GM19238 (cell line): ENCODE data around the gene BAK1.
"Not testable (repeated sequence)": the region's sequence is repeated elsewhere in the genome, so short reads cannot be mapped to it uniquely, and the experiment has no call there.

Experiments
- DNase-seq: peaks from one replicate; pipeline ENCODE4 v3.0.0; 2011; ENCODE audit warnings: low spot score; ENCODE audit not compliant: insufficient read length

BAK1 gene

GRCh38 chr6:33609019-33609418 is 28.9 kb upstream of the BAK1 start:
- no peak for DNase-seq

- no peak for DNase-seq
These were observed 27.7 kb upstream of the BAK1 start for GRCh38 chr6:33607784-33608161.

DNA sequence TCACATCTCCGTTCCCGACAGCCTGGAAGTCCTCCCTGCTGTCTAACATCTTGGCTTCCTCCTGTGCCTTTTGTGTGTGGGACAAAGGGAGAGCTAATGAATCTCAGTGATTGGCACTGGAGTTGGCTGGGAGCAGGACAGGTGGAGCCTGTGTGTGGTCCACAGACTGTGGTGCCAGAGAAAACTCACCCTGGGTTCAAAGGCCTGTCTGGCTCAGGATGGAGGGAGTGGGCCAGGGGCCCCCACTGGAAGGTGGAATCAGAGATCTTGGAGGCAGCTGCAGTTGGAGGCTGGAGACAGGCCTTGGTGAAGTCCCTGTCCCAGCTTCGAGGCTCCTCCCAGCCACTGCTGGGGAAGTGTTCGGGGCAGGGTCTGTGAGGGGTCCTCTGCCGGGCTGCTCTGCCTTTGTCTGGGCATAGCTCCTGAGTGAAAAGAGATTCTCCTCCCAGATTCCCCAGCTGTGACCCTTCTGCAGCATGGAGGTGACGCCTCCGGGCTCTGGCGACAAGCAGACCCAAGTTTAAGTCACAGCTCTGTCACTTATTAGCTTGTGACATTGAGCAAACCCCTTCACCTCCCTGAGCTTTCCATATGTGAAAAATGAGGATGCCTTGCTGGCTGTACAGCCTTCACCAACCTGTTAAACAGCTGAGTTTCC is 27.2 kb upstream of the BAK1 start:
- no peak for DNase-seq

- DNase-seq: no peak
These were observed 26.6 kb upstream of the BAK1 start for GRCh38 chr6:33606642-33607041.

DNA sequence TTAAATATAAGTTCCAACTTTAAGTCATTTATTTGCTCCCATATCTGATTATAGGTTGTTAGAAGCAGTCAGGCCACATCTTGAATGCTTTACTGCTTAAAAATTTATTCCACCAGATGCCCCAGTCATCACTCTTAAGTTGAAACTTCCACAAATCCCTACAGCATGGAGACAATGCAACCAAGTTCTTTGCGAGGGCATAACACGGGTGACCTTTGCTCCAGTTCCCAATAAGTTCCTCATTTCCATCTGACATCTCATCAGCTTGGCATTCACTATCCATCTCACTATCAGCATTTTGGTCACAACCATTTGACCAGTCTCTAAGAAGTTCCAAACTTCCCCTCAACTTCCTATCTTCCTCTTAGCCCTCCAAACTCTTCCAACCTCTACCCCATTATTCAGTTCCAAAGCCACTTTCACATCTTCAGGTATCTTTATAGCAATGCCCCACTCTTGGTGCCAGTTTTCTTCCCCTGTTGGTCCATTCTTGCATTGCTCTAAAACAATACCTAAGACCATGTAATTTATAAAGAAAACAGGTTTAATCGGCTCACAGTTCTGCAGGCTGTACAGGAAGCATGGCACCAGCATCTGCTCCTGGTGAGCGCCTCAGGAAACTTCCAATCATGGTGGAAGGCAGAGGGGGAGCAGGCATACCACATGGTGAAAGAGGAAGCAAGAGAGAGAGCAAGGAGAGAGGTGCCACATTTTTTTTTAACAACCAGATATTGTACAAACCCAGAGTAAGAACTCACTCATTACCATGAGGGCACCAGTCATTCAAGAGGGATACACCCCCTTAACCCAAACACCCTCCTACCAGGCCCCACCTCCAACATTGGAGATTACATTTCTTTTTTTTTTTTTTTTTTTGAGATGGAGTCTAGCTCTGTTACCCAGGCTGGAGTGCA is 25.1 kb upstream of the BAK1 start:
- DNase-seq: no peak

- no peak for DNase-seq
These were observed 22.1 kb upstream of the BAK1 start for GRCh38 chr6:33602180-33602579.

GRCh38 chr6:33600761-33601160 is 20.7 kb upstream of the BAK1 start:
- no peak for DNase-seq

DNA sequence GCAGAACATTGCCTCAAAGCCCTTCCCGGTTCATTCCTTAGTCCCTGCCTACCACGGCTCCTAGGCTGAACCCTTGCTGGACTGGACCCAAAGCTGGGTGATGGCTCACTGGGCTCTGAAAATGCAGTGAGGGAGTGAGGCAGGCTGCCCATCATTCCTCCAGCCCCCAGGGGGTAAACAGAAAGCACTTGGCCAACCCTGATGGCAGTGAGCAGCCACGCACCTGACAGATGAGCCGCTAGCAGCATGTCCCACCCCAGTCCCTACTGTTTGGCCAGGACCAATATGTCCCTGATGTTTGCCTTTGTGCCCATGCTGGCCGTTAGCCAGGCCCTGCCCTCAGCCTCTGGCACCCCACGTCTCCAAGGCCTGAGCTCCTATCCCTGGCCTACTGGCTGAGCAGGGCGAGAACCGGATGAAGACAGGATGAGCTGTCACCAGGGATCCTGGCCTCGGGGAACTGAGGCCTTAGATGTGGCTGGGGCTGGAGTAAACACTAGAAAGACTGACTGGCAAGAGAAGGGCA is 19.4 kb upstream of the BAK1 start:
- DNase-seq: no peak

DNA sequence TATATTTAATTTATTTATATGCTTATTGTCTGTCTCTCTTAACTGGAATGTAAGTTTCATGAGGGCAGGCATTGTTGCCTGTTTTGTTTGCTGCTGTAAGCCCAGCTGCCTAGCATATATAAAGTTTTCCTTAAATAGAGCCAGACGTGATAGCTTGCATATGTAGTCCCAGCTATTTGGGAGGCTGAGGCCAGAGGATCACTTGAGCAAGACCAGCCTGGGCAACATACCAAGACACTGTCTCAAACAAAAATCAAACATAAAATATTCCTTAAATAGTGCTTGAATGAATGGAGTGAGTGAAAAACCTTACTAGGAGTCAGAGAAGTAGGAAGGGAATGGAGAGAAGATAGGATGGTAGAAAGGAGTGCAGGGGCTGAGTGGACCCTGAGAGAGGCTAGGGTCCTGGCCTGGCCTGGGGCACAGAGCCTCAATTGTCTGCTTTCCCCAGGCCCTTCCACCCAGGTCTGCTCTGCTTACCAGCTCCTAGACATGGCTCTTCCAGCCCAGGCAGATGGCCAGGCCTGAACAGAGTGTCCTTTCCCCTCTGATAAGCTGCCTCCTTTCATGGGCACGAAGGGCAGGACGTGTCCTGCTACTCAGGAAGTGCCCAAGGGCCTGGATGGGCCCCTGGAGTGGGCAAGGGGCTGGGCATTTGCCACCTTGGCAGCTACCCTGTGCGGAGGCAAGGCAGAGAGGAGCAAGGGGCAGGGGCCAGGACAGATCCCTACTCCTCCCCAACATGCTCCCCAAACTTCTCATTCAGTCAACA is 17.7 kb upstream of the BAK1 start:
- no peak for DNase-seq

DNA sequence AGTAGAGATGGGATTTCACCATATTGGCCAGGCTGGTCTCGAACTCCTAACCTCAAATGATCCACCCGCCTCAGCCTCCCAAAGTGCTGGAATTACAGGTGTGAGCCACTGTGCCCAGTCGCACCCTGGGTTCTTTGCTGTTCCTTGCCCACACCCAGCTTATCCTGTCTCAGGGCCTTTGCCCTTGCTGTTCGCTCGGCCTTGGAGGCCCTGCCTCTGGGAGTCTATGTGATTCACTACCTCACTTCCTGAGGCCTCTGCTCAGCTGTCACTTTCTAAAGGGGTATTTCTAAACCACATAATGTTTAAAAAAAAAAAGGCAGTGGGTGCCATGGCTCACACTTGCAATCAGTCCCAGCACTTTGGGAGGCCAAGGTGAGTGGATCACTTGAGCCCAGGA is 16.8 kb upstream of the BAK1 start:
- not testable (repeated sequence) for DNase-seq

DNA sequence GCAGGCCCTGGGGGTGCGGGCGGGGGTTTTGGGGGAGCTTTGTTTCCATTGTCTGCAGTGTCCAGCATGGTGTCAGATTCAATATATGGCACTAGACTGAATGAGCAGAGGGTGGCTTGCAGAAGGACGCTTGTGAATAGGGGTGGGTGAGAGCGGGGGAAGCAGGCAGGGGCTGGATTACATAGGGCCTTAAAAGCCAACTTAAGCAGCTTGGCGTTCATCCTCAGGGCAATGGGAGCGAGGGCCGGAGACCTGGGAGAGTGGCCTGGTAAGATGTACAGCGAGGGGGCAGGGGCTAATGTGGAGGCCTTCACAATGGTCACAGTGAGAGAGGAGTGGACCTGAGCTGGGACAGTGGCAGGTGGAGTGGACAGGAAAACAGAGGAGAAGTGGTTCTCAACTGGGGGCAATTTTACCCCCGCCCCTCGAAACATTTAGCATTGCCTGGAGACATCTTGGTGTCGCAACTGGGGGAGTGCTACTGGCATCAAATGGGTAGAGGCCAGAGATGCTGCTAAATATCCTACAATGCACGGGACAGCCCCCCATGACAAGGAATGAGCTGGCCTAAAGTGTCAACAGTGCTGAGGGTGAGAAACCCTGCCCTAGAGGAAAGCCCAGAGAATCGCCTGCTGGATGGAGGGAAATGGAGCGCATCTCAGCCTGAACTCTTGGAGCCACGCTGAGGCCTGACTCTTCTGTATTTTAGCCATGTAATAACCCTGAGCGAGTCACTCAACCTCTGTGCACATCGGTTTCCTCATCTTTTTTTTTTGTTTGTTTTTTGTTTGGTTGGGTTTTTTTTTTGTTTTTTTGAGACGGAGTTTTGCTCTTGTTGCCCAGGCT is 15.1 kb upstream of the BAK1 start:
- no peak for DNase-seq

GRCh38 chr6:33593414-33593727 is 13.3 kb upstream of the BAK1 start:
- DNase-seq: no peak

DNA sequence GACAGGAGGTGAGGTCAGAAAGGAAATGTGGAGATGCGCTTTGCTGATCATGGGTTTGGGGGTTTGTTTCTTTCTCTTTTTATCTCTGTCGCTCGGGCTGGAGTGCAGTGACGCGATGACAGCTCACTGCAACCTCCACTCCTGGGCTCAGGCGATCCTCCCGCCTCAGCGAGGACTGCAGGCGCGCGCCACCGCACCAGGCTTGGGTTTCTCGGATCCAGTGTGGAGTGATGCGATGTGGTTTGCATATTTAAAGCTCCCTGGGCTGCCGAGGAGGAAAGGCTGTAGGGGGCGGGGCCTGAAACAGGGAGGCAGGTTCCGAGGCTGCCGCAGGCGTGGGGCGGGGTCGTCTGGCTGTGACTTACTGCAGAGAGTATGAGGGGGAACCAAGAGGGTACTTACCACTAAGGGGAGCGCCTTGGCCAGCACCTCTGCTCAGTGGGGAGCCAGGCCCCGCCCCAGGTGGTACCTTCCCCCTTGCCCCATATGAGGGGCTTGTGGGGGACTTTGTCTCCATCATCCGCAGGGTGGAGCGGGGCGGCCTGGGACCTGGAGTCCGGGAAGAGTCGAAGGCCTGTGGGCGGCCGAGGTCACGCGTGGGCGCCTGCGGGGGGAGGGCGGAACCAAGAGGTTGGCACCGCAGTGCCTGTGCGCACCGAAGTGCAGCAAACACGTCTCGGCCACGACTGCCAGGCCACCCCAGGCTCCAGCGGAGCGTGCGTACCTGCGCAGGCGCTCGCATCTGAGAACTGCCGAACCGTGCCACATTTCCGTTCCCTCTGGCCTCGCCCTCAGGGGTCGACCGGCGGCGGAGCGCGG is 12.7 kb upstream of the BAK1 start:
- peak; percentile 72 for DNase-seq

DNA sequence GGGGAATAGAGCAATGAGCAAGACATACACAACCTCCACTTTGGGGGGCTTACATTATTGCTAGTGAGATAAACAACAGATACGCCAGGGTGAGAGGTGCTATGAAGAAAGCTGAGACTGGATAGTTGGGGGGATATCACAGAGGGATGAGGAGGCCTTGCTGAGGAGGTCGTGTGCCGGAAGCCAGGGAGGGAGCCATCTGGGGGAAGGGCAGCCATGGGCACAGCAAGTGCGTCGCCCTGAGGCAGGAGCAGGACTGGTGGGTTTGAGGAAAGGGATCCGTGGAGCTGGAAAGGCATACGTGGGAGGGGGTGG is 12.2 kb upstream of the BAK1 start:
- no peak for DNase-seq

DNA sequence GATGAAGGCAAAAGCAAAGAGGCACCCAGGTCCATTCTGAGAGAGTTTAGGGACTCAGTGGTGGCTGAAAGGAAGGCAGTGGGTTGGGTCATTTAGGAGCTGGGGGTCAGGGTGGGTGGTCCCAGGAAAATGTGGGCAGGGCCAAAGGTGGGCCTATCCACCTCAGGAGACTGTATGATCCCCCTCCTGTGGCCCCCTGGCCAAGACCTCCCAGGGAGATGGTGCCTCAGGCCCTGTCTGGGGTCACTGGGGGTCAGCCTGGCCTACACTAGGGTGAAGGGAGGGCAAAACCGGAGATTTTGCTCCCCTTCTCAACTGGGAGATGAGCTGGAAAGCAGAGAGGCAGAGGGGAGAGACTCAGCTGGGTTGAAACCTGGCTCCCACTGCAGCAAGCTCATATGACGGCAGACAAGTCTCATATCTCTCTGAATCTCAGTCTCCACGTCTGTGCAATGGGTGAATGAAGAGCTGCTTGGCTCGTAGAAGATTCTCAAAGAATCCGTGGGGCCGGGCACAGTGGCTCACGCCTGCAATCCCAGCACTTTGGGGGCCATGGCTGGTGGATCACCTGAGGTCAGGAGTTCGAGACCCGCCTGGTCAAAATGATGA is 11.5 kb upstream of the BAK1 start:
- no peak for DNase-seq

- DNase-seq: no peak
These were observed 10.6 kb upstream of the BAK1 start for GRCh38 chr6:33590531-33591198.

- peak; percentile 57 for DNase-seq
These were observed 9.9 kb upstream of the BAK1 start for GRCh38 chr6:33589731-33590530.

DNA sequence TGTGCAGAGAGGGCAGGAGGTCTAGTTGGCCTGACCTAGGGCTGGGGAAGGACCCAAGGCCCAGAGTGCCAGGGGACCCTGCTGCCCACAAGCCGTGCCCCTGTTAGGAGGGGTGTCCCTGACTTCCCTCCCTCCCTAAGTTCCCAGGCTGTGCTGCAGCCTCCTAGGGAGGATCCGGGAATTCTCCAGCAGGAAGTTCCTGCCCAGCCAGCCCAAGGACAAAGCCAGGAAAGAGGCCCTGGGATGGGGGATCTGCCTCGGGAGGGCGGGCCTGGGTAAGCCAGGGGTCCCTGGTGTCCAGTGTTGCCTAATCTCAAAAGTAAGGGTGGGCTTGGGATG is 9.3 kb upstream of the BAK1 start:
- DNase-seq: no peak

GRCh38 chr6:33588894-33589293 is 8.8 kb upstream of the BAK1 start:
- no peak for DNase-seq
